Activated CD4-positive, alpha-beta T cell treated with anti-CD3 and anti-CD28 coated beads, Interleukin-2, amount 50 U/mL, for 1 hour (primary cell): ENCODE data around the gene USF2.
"Not testable (repeated sequence)": the region's sequence is repeated elsewhere in the genome, so short reads cannot be mapped to it uniquely, and the experiment has no call there.

Experiments used
- DNase-seq: peaks from one replicate; pipeline ENCODE4 v3.0.0-alpha.2; 2020

USF2 gene

DNA sequence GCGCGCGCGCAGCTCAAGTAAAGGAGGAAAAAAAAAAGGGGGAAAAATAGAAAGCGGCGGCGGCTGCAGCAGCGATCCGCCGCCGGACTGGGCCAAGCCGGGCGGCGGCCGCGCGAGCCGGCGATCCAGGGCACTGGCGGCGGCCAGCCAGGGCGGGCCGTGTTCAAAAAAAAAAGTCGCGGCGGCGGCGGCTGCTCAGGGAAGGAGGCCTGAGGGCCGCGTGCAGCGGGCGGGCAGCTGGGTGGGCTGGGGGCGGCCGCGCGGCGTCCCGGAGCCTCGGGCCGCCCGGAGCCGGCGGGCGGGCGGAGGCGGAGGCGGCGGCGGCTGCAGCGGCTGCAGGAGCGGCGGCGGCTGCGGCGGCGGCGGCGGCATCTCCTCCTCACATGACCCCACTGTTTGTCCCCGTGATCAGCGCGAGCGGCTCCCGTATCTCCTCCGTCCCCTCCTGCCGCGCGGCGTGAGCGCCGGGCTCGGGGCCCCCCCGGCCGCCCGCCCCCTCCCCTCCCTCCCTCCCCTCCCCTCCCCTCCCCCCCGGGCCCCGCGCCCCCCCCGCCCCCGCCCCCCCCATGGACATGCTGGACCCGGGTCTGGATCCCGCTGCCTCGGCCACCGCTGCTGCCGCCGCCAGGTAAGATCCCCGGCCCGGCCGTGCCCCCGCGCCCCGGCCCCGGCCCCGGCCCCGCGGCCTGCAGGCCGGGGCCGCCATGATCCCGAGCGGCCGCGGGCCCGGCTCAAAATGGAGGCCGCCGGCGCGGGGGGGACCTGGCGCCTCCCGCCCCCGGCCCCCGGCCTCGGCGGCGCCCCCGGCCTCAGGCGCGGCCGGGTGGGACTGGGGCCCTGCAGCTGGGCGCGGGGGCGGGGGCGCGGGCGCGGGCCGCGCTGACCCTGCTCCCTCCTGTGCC is at the start of gene USF2:
Gene USF2, plus strand, starts transcription at position 427 of the 902 bp plus-strand sequence. Its CDS starts 140 bp downstream, at position 567.
- peak; percentile 62 for DNase-seq

DNA sequence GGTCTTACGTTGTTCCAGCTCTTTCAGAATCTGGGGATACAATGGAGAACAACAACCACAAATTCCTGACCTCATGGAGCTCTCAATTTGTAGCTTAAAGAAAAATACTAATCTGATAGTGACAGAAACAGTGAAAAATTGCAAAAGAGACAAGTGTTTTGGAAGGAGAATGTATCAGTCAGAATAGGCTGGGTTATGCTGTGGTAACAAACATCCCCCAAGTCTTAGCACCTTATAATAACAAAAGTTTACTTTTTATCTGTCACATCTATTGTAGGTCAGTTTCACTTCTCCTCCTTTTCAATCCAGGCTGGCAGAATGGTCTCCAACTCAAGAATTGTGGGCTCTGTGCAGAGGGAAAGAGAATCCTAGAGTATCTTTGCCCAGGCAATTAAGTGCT is 49.8 kb upstream of the USF2 start:
- no peak for DNase-seq

DNA sequence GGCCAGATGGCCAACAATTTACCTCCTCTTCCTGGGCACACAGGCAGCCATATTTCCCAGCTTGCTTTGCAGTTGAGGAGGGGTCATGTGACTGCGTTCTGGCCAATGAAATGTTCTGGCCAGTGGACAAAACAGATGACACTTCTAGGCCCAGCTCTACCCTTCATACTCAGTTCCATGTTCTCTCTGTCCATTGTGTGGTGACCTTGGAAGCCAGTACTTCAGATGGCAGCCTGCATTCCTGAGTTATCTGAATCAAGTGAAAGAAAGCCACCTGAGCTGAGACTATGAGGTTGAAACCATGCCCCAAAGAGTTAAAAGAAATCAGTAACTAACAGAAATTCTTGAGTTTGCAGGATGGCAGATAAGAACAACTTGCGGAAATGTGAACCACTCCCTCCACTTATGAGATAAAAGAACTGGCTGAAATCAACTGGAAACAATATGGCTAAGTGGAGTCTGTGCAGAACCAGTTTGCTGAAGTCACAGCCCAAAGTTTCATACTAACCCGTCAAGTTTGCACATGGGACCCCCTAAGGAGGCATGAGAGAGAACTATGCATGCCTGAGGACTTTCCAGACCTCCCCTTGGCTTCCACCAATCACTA is 48.3 kb upstream of the USF2 start:
- DNase-seq = no peak

GRCh38 chr19:35220973-35221590 is 47.7 kb upstream of the USF2 start:
- not testable (repeated sequence) for DNase-seq

DNA sequence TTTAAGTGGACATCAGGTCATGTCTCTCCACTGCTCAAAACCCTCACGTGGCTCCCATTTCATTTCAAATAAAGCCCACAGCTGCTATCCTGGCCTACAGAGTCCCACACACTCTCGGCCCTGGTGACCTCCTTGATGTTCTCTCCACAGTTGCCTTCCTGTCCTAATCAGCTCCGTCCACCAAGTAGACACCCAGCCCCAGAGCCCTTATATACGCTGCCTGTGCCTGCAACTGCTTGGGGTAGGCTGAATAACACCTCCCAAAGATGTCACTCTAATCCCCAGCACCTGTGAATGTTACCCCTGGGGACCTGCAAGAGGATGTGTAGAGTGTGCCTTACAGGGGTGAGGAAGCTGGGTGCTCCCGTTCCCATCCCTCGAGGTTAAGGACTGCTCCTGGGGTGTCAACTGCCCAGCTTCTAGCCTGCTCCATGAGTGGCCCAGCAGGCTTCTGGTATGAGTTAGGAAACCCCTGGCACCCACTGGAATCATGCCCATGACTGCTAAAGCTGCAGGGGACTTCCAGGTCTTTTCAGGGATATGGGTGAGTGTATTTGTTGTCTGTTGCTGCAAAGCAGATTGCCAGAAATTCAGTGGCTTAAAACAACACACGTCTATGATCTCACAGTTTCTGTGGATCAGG is 46.3 kb upstream of the USF2 start:
- DNase-seq = no peak

DNA sequence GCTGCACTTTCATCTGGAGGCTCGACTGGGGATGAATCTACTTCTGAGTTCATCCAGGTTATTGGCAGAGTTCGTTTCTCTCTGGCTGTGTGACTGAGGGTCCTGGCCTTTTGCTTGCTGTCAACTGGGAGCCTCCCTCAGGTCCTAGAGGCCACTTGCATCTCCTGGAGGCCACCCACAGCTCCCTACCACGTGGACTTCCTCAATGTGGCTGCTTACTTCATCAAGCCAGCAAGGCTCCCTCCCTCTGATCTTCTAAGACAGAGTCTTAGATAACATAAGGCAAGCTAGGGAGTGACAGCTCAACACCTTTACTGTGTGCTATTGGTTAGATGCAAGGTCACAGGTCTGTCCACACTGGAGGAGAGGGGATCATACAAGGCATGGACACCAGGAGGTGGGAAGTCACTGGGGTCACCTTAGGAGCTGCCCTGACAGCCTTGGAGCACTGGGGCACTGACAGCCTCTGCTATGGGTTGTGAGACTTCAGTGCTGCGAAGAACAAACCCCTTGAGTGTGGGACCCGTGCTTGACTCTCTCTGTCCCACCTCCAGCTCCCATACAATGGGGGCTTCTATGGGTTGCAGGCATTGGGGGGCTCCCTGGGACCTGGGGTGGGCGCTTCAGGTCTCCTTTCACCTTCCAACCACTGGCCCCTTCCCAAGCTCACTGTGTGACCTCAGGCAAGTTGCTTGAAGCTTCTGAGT is 45.5 kb upstream of the USF2 start:
- no peak for DNase-seq

GRCh38 chr19:35223862-35224505 is 44.8 kb upstream of the USF2 start:
- no peak for DNase-seq

- DNase-seq = no peak
These were observed 43.8 kb upstream of the USF2 start for GRCh38 chr19:35224681-35225571.

DNA sequence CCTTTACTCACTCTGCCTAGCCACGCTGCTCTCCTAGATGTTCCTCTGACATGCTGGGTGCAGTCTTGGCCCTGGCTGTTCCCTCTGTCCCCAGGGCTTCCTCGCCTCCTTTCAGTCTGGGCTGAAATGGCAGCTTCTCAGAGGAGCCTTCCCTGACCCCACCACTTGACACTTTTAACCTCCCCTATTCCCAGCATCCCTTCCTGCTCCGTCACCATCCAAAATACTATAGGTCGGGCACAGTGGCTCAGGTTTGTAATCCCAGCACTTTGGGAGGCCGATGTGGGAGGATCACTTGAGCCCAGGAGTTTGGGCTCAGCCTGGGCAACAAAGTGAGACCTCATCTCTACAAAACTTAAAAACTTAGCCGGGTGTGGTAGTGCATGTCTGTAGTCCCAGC is 42.8 kb upstream of the USF2 start:
- no peak for DNase-seq

GRCh38 chr19:35226748-35227147 is 42.0 kb upstream of the USF2 start:
- no peak for DNase-seq

DNA sequence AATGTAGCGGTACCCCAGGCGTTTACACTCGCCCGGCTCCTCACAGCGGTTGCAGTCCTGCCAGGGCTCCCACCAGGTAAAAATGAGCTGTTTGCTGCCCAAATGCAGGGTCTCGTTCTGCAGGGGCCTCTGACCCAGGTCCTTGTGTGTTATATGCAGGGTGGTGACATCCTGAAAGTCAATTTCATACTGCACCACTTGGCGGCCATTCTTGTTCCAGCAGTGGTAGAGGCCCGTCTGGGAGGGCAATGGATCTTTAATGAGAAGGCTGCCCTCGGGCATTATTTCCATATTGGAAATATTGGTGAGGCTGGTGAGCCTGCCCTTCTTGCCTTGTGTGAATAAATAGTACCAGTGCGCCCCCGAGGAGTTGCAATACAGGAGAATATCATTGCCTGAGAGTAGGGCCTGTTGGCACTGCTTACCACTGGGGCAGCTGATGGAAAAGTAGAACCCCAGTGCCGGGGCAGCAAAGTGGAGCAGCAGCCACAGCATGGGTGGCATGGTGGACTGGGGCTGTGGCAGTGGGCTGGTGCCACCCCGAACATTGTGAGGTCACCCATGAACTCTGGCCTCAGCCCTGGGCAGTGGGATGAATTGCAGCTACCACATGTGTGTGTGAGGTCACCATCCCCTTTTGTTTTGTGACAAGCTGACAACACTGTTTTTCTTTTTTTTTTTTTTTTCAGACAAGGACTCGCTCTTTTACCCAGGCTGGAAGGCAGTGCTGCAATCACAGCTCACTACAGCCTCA is 40.4 kb upstream of the USF2 start, which contains the start of gene FAM187B:
Gene FAM187B, minus strand, starts transcription at position 563 of the 754 bp plus-strand sequence. Its CDS starts 59 bp downstream, at position 504.
- no peak for DNase-seq

DNA sequence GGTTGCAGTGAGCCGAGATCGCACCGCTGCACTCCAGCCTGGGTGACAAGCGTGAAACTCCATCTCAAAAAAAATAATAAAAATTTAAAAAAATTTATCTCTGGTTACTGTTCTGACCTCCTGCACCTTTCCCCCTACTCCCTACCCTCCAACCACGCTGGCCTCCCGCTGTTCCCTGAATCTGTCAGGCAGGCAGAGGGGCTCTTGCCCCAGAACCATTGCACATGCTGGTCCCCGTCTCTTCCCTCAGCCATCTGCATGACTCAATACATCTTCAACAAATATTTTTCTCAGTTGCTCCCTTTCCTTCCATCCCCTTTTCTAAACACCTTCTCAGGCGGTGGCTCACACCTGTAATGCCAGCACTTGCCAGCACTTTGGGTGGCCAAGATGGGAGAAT is 39.2 kb upstream of the USF2 start:
- DNase-seq = no peak

GRCh38 chr19:35231956-35232645 is 36.7 kb upstream of the USF2 start:
- DNase-seq = no peak

DNA sequence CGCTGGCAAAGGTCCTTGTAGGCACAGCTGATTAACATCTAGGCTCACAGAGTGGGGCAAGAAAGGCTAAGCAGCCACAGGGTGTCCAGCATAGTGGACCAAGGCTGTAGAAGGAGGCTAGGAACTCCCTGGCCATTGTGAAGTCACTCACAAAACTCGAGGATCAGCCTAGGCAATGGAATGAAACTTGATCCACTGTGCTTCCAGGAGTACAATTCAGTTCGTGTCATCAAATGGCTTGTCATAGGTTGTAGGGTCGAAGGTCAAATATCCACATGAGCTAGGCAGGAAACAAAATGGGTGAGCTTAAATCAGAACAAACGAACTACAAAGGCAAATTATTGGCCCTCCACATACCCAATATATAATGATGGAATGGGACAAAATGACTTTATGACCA is 35.9 kb upstream of the USF2 start:
- no peak for DNase-seq

- peak; percentile 35 for DNase-seq
These were observed 31.9 kb upstream of the USF2 start for GRCh38 chr19:35236638-35237400.

DNA sequence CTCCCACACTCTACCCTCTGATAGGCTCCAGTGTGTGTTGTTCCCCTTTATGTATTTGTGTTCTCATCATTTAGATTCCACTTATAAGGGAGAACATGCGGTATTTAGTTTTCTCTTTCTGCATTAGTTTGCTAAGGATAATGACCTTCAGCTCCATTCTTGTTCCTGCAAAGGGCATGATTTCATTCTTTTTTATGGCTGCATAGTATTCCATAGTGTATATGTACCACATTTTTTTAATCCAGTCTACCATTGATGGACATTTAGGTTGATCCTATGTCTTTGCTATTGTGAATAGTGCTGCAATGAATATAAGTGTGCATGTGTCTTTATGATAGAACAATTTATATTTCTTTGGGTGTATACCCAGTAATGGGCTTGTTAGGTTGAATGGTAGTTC is 29.2 kb upstream of the USF2 start:
- DNase-seq = not testable (repeated sequence)

GRCh38 chr19:35240327-35240726 is 28.4 kb upstream of the USF2 start:
- DNase-seq = no peak

DNA sequence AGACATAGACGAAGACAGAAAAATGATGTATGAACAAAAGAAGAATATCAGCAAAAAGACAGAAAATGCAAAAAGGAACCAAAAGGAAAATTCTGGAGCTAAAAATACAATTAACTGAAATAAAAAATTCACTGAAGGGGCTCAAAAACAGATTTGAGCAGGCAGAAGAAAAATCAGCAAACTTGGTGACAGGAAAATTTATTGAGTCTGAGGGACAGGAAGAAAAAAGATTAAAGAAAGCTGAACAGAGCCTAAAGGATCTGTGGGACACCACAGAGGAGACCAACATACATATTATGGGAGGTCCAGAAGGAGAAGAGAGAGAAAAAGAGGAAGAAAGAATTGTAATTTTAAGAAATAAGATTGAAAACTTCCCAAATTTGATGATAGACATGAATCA is 27.3 kb upstream of the USF2 start:
- DNase-seq = no peak
